Vagina (tissue), 2 donors: ENCODE results near the gene KBTBD12.

Source experiments
- POLR2A ChIP-seq, 2 donors: fragments of 450-650 bp; IDR thresholded peaks; one replicate each; pipeline ENCODE4 v1.6.1; 2017; ENCODE audit warnings: antibody characterized with exemption in 2 of 2, mild to moderate bottlenecking in 2 of 2, moderate library complexity in 2 of 2
- POLR2AphosphoS5 ChIP-seq, 2 donors: sonication (generic); formaldehyde crosslinking; IDR thresholded peaks; one replicate each; pipeline ENCODE4 v1.9.0; 2017; ENCODE audit warnings: antibody characterized with exemption in 2 of 2, mild to moderate bottlenecking in 2 of 2, low read depth in 1 of 2; ENCODE audit not compliant: insufficient read depth in 1 of 2

- TF ChIP-seq POLR2AphosphoS5 (IDR thresholded peaks at IDR 0.05; ENCODE audit: insufficient read depth in 1 of 2, low read depth in 1 of 2) = no peak
- no peak for TF ChIP-seq POLR2A (IDR thresholded peaks at IDR 0.05)
Observed at GRCh38 chr3:127997961-127998360, 82.9 kb downstream of the KBTBD12 start.
